HepG2 (cell line): ENCODE data around the gene MIER2. TPM values are rescaled to one million over a fixed set of nuclear protein-coding genes. Genes with fewer than 3 reads are reported as not detected.

Experiments
- ATAC-seq: fragments of 200-7000 bp; cut with Tn5 transposase; 3 replicates; pipeline ENCODE4 v1.9.1; 2020; ENCODE audit warnings: mild to moderate bottlenecking, moderate library complexity
- BruUV-seq: library from RNA; stranded (reverse); fragments of 400-500 nt; replicated peaks from 2 replicates; lab custom pipeline; 2021; lab: Mats Ljungman, UMichigan
- CTCF ChIA-PET: fragments of 300-600 bp; formaldehyde crosslinking; extraction: SDS; loops from one replicate; lab custom pipeline; 2021; ENCODE audit warnings: low total read pairs, inconsistent platforms, low intra/inter-chr PET ratio; lab: Yijun Ruan, JAX
- POLR2A ChIA-PET: fragments of 350-600 bp; sonication (Branson Sonifier 250); formaldehyde crosslinking; loops from one replicate; lab custom pipeline; 2020; ENCODE audit warnings: antibody characterized with exemption, inconsistent platforms; lab: Yijun Ruan, JAX
- DNase-seq: peaks from one replicate; pipeline ENCODE4 v3.0.0-alpha.2; 2015; ENCODE audit warnings: low spot score
- FAIRE-seq: peaks from 3 replicates; lab custom pipeline; 2011; peaks lifted over from hg19 to GRCh38; lab: Jason Lieb, UNC
- H2AFZ ChIP-seq: one replicate; pipeline ENCODE4 v1.6.1; 2011; ENCODE audit warnings: low read length, inconsistent platforms
- H3K27ac ChIP-seq: fragments of 300-600 bp; 3 replicates; pipeline ENCODE4 v1.8.0; 2011; ENCODE audit warnings: mixed run types, mild to moderate bottlenecking, mixed read lengths, low read length, inconsistent platforms; ENCODE audit not compliant: insufficient read depth; ENCODE audit errors: extremely low read length
- H3K27me3 ChIP-seq, 2 experiments: fragments of 200-600 bp in 1 of 2; 2 replicates in 1 of 2; 3 replicates in 1 of 2; pipeline versions ENCODE4 v1.6.0 to v1.8.0; 2011; ENCODE audit warnings: low read length in 2 of 2, mild to moderate bottlenecking in 2 of 2, moderate library complexity in 2 of 2, inconsistent platforms in 1 of 2; ENCODE audit not compliant: insufficient read depth in 2 of 2, control insufficient read depth in 1 of 2
- H3K36me3 ChIP-seq, 2 experiments: fragments of 200-600 bp in 1 of 2; replicated peaks in 1 of 2; 2 replicates in 1 of 2; 3 replicates in 1 of 2; pipeline versions ENCODE4 v1.5.1 to v1.8.0; 2011; ENCODE audit warnings: low read length in 2 of 2, inconsistent platforms in 1 of 2; ENCODE audit not compliant: insufficient read depth in 2 of 2, control insufficient read depth in 1 of 2
- H3K4me1 ChIP-seq: 2 replicates; pipeline ENCODE4 v1.5.1; 2012; ENCODE audit warnings: low read length, inconsistent platforms; ENCODE audit not compliant: insufficient read depth
- H3K4me2 ChIP-seq: 2 replicates; pipeline ENCODE4 v1.6.0; 2011; ENCODE audit warnings: low read depth, low read length, inconsistent platforms
- H3K4me3 ChIP-seq, 3 experiments: fragments of 200-600 bp in 1 of 3; sonication (generic), shearing (Covaris generic) in 1 of 3; replicated peaks in 1 of 3; 2 replicates each; pipeline ENCODE4 v1.5.1; 2011 to 2016; ENCODE audit warnings: low read length in 3 of 3, inconsistent platforms in 2 of 3, low read depth in 2 of 3, mild to moderate bottlenecking in 2 of 3, control low read depth in 1 of 3, mixed read lengths in 1 of 3; ENCODE audit not compliant: insufficient read depth in 1 of 3
- H3K79me2 ChIP-seq: one replicate; pipeline ENCODE4 v1.6.1; 2011; ENCODE audit warnings: low read length, inconsistent platforms; ENCODE audit not compliant: insufficient read depth
- H3K9ac ChIP-seq: 2 replicates; pipeline ENCODE4 v1.6.0; 2011; ENCODE audit warnings: mild to moderate bottlenecking, low read depth, low read length, inconsistent platforms; ENCODE audit not compliant: insufficient read depth
- H3K9me3 ChIP-seq: 2 replicates; pipeline ENCODE4 v1.5.1; 2012; ENCODE audit warnings: mild to moderate bottlenecking, low read length
- H4K20me1 ChIP-seq: 2 replicates; pipeline ENCODE4 v1.6.0; 2011; ENCODE audit warnings: inconsistent platforms, mild to moderate bottlenecking, low read length, moderate library complexity; ENCODE audit not compliant: insufficient read depth
- CAMTA2 ChIP-seq: sonication (generic); formaldehyde crosslinking; IDR thresholded peaks from 2 replicates; pipeline ENCODE4 v1.4.0; 2020; ENCODE audit warnings: mild to moderate bottlenecking, missing genetic modification reagents, borderline replicate concordance
- IRF2 ChIP-seq: IDR thresholded peaks from 2 replicates; pipeline ENCODE4 v1.6.1; 2018; ENCODE audit warnings: missing genetic modification reagents, missing compliant biosample characterization
- KLF9 ChIP-seq: IDR thresholded peaks from 2 replicates; pipeline ENCODE4 v1.6.1; 2016; ENCODE audit warnings: low read depth
- ZMYM2 ChIP-seq: sonication (generic); formaldehyde crosslinking; IDR thresholded peaks from 2 replicates; pipeline ENCODE4 v1.8.0; 2022; ENCODE audit warnings: mild to moderate bottlenecking, missing genetic modification reagents
- ZNF121 ChIP-seq: sonication (generic); formaldehyde crosslinking; IDR thresholded peaks from 2 replicates; pipeline ENCODE4 v1.5.0; 2020; ENCODE audit warnings: mild to moderate bottlenecking, missing genetic modification reagents
- ZNF660 ChIP-seq: sonication (generic); formaldehyde crosslinking; IDR thresholded peaks from 2 replicates; pipeline ENCODE4 v1.5.1; 2020; ENCODE audit warnings: mild to moderate bottlenecking, low read depth, missing genetic modification reagents, borderline replicate concordance
- WGBS: methylation state at CpG from one replicate; pipeline ENCODE4 v1.1.6; 2017; ENCODE audit warnings: low lambda C conversion rate; 5-methylcytosine and 5-hydroxymethylcytosine counted together
- in situ Hi-C: cut with HindIII; loops from 2 replicates; pipeline ENCODE4 v1.10.0; 2017; ENCODE audit warnings: low pct_unique_long_range_greater_than_20kb; ENCODE audit not compliant: extremely low pct_ligation_motif_present
- intact Hi-C: fragments of 100-400 bp; cut with micrococcal nuclease; formaldehyde crosslinking; loops from one replicate; pipeline ENCODE4 v1.10.0; 2022; ENCODE audit not compliant: unreplicated experiment
- polyA plus RNA-seq, 8 experiments: library from polyadenylated mRNA; depleted of rRNA in 3 of 8; stranded (reverse) in 7 of 8; unstranded in 1 of 8; fragments of >200 nt; fragmentation: Illumina TruSeq in 4 of 8; extraction: Trizol in 4 of 8; gene quantifications; 2 replicates each; pipeline versions ENCODE4 v1.2.1 to v1.2.3, GENCODE V29; 2011 to 2016; ENCODE audit warnings: low read depth in 4 of 8, missing spikeins in 1 of 8, mixed read lengths in 1 of 8; ENCODE audit not compliant: insufficient read depth in 1 of 8
- total RNA-seq, 5 experiments: library from RNA; depleted of rRNA; stranded (reverse); fragments of >200 nt; fragmentation: Illumina TruSeq; extraction: Trizol; gene quantifications; 2 replicates each; pipeline ENCODE4 v1.2.3, GENCODE V29; 2016; ENCODE audit warnings: low read depth in 1 of 5
- TF ChIP-seq, protein P1 (sequence below): sonication (generic); formaldehyde crosslinking; IDR thresholded peaks from 2 replicates; pipeline ENCODE4 v1.5.0; 2020; ENCODE audit warnings: mild to moderate bottlenecking, missing genetic modification reagents, borderline replicate concordance
- TF ChIP-seq, protein P2 (sequence below): sonication (generic); formaldehyde crosslinking; IDR thresholded peaks from 2 replicates; pipeline ENCODE4 v1.8.1; 2023; ENCODE audit warnings: missing genetic modification reagents, mild to moderate bottlenecking, borderline replicate concordance
- TF ChIP-seq, protein P3 (sequence below): sonication (generic); formaldehyde crosslinking; IDR thresholded peaks from 2 replicates; pipeline ENCODE4 v1.5.0; 2020; ENCODE audit warnings: missing genetic modification reagents

The MIER2 gene
- total and polyA plus RNA-seq, 2 of the 13 experiments (the other 11 are each of a cell fraction or from before 2014, with no cell fraction given) = 9.6 to 25.7 TPM

DNA sequence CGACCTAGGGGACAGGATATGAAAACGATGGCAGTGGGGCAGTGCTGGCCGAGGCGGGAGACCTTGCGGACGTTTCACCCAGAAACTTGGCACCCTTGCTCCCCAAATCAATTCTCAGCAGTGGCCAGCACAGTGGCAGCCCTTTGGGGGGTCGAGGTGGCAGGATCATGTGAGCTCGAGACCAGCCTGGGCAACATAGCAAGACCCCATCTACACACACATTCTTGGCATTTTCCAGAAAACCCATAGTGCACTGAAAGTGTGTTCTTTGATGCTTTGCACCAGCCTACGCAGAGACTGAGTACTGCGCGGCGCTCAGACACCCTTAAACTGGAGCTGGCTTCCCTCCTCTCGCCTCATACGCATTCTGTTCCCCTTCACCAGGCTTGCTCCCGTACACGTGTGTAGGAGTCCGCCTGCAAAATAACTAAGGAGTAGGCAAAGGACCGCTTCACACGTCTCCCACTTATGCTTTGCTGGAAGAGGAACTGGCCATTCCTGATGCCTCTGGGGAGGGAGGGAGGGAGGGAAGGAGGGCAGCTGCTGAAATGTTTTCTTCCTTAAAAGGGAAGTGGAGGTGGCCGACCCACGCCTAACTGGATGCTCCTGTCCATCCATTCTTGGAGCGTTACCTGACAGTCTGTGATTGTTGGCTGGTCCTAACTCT is 23.5 kb upstream of the MIER2 start:
- ChIA-PET POLR2A (no interaction called here), CTCF (no interaction called here)
- H3K9me3 ChIP-seq = no peaks in the 10 kb centered on the region
- no peak overlapping the region for H2AFZ ChIP-seq
- H3K27ac ChIP-seq = no peak overlapping the region
- no peaks in the 10 kb centered on the region for H3K36me3 ChIP-seq
- no peak for DNase-seq
- H3K4me3 ChIP-seq = no peak overlapping the region
- no peak overlapping the region for H3K4me2 ChIP-seq
- H4K20me1 ChIP-seq = no peaks in the 10 kb centered on the region
- WGBS = 50% methylated on average over 21 of the region's 22 CpGs
- peak; percentile 49; the same call in 1 of the 2 replicates for TF ChIP-seq ZNF121 (CRISPR knock-in tag)
- TF ChIP-seq, protein P1, sequence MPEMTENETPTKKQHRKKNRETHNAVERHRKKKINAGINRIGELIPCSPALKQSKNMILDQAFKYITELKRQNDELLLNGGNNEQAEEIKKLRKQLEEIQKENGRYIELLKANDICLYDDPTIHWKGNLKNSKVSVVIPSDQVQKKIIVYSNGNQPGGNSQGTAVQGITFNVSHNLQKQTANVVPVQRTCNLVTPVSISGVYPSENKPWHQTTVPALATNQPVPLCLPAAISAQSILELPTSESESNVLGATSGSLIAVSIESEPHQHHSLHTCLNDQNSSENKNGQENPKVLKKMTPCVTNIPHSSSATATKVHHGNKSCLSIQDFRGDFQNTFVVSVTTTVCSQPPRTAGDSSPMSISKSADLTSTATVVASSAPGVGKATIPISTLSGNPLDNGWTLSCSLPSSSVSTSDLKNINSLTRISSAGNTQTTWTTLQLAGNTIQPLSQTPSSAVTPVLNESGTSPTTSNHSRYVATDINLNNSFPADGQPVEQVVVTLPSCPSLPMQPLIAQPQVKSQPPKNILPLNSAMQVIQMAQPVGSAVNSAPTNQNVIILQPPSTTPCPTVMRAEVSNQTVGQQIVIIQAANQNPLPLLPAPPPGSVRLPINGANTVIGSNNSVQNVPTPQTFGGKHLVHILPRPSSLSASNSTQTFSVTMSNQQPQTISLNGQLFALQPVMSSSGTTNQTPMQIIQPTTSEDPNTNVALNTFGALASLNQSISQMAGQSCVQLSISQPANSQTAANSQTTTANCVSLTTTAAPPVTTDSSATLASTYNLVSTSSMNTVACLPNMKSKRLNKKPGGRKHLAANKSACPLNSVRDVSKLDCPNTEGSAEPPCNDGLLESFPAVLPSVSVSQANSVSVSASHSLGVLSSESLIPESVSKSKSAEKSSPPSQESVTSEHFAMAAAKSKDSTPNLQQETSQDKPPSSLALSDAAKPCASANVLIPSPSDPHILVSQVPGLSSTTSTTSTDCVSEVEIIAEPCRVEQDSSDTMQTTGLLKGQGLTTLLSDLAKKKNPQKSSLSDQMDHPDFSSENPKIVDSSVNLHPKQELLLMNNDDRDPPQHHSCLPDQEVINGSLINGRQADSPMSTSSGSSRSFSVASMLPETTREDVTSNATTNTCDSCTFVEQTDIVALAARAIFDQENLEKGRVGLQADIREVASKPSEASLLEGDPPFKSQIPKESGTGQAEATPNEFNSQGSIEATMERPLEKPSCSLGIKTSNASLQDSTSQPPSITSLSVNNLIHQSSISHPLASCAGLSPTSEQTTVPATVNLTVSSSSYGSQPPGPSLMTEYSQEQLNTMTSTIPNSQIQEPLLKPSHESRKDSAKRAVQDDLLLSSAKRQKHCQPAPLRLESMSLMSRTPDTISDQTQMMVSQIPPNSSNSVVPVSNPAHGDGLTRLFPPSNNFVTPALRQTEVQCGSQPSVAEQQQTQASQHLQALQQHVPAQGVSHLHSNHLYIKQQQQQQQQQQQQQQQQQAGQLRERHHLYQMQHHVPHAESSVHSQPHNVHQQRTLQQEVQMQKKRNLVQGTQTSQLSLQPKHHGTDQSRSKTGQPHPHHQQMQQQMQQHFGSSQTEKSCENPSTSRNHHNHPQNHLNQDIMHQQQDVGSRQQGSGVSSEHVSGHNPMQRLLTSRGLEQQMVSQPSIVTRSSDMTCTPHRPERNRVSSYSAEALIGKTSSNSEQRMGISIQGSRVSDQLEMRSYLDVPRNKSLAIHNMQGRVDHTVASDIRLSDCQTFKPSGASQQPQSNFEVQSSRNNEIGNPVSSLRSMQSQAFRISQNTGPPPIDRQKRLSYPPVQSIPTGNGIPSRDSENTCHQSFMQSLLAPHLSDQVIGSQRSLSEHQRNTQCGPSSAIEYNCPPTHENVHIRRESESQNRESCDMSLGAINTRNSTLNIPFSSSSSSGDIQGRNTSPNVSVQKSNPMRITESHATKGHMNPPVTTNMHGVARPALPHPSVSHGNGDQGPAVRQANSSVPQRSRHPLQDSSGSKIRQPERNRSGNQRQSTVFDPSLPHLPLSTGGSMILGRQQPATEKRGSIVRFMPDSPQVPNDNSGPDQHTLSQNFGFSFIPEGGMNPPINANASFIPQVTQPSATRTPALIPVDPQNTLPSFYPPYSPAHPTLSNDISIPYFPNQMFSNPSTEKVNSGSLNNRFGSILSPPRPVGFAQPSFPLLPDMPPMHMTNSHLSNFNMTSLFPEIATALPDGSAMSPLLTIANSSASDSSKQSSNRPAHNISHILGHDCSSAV (CRISPR knock-in tag) = no peak
- no peak for TF ChIP-seq KLF9 (CRISPR knock-in tag)
- TF ChIP-seq IRF2 = no peak
- no peak for TF ChIP-seq ZMYM2 (CRISPR knock-in tag)
- TF ChIP-seq CAMTA2 = no peak
- TF ChIP-seq, protein P2, sequence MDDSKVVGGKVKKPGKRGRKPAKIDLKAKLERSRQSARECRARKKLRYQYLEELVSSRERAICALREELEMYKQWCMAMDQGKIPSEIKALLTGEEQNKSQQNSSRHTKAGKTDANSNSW (CRISPR knock-in tag) = no peak
- TF ChIP-seq ZNF660 (CRISPR knock-in tag) = no peak
- TF ChIP-seq, protein P3, sequence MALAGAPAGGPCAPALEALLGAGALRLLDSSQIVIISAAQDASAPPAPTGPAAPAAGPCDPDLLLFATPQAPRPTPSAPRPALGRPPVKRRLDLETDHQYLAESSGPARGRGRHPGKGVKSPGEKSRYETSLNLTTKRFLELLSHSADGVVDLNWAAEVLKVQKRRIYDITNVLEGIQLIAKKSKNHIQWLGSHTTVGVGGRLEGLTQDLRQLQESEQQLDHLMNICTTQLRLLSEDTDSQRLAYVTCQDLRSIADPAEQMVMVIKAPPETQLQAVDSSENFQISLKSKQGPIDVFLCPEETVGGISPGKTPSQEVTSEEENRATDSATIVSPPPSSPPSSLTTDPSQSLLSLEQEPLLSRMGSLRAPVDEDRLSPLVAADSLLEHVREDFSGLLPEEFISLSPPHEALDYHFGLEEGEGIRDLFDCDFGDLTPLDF (CRISPR knock-in tag) = no peak
- H3K9ac ChIP-seq = no peak overlapping the region
- no peaks in the 10 kb centered on the region for H3K4me1 ChIP-seq
- ATAC-seq = no peak
- in situ Hi-C loops = no loop called here
- H3K27me3 ChIP-seq = peaks cover 8 to 71% of the 10 kb centered on the region in 2 experiments; a peak in 4 of 5 replicates
- intact Hi-C loops = no loop called here
- H3K79me2 ChIP-seq = no peaks in the 10 kb centered on the region
- no peak for FAIRE-seq
- BruUV-seq = no TSS peak
